K562 (cell line): ENCODE data around the gene FOXR1. TPM values are rescaled to one million over a fixed set of nuclear protein-coding genes. Genes with fewer than 3 reads are reported as not detected.
A peak's percentile ranks its signal among the peaks of the same experiment; 100 is the strongest.

Experiments used
- ATF7 ChIP-seq: fragments of 450-650 bp; IDR thresholded peaks from 2 replicates; pipeline ENCODE4 v1.7.1; 2014; ENCODE audit warnings: mild to moderate bottlenecking, moderate library complexity
- FIP1L1 ChIP-seq: fragments of 200-400 bp; formaldehyde crosslinking; IDR thresholded peaks from 2 replicates; pipeline ENCODE4 v1.6.1; 2018; ENCODE audit warnings: mild to moderate bottlenecking, low read depth, low read length; ENCODE audit not compliant: poor library complexity, severe bottlenecking
- FOXA3 ChIP-seq, 2 experiments: fragments of 450-650 bp in 1 of 2; sonication (generic) in 1 of 2; formaldehyde crosslinking; IDR thresholded peaks in 1 of 2; conservative IDR thresholded peaks in 1 of 2; 2 replicates each; pipeline versions ENCODE4 v1.4.0 to v1.8.0; 2020 to 2022; ENCODE audit warnings: mild to moderate bottlenecking in 2 of 2, missing genetic modification reagents in 1 of 2
- HDGF ChIP-seq: fragments of 450-650 bp; IDR thresholded peaks from 2 replicates; pipeline ENCODE4 v1.6.1; 2016
- HNRNPLL ChIP-seq: fragments of 200-400 bp; formaldehyde crosslinking; IDR thresholded peaks from 2 replicates; pipeline ENCODE4 v1.6.1; 2017; ENCODE audit warnings: low read length, low read depth, mild to moderate bottlenecking; ENCODE audit not compliant: poor library complexity, severe bottlenecking
- NFIC ChIP-seq: fragments of 450-650 bp; IDR thresholded peaks from 2 replicates; pipeline ENCODE4 v1.6.1; 2017; ENCODE audit warnings: mild to moderate bottlenecking, inconsistent platforms
- NR3C1 ChIP-seq: sonication (generic); formaldehyde crosslinking; IDR thresholded peaks from 2 replicates; pipeline ENCODE4 v1.8.1; 2022; ENCODE audit warnings: missing genetic modification reagents
- NRF1 ChIP-seq, 2 experiments: fragments of 450-650 bp; IDR thresholded peaks in 1 of 2; conservative IDR thresholded peaks in 1 of 2; 2 replicates each; pipeline ENCODE4 v1.6.1; 2014; ENCODE audit warnings: mild to moderate bottlenecking in 2 of 2
- PRPF4 ChIP-seq: fragments of 200-400 bp; formaldehyde crosslinking; IDR thresholded peaks from one replicate; pipeline ENCODE4 v1.6.1; 2017; ENCODE audit warnings: low read length, low read depth, mild to moderate bottlenecking; ENCODE audit not compliant: insufficient read depth, poor library complexity, severe bottlenecking
- SETDB1 ChIP-seq: IDR thresholded peaks from one replicate; pipeline ENCODE4 v1.6.1; 2012; ENCODE audit warnings: low read length, control low read depth, inconsistent platforms
- STAT5A ChIP-seq: IDR thresholded peaks from 2 replicates; pipeline ENCODE4 v1.6.1; 2012; ENCODE audit warnings: low read length, inconsistent platforms, borderline replicate concordance
- TAF7 ChIP-seq: fragments of 450-650 bp; IDR thresholded peaks from 2 replicates; pipeline ENCODE4 v1.6.1; 2016; ENCODE audit warnings: missing genetic modification characterization, missing compliant biosample characterization
- TEAD4 ChIP-seq, 2 experiments: sonication (generic) in 1 of 2; formaldehyde crosslinking in 1 of 2; IDR thresholded peaks; 2 replicates each; pipeline versions ENCODE4 v1.6.1 to v1.8.0; 2012 to 2022; ENCODE audit warnings: borderline replicate concordance in 1 of 2, inconsistent platforms in 1 of 2, low read length in 1 of 2, mild to moderate bottlenecking in 1 of 2, missing genetic modification reagents in 1 of 2
- TOE1 ChIP-seq, 2 experiments: fragments of 450-650 bp in 1 of 2; sonication (generic) in 1 of 2; formaldehyde crosslinking in 1 of 2; IDR thresholded peaks; 2 replicates each; pipeline versions ENCODE4 v1.7.1 to v1.8.0; 2016 to 2022; ENCODE audit warnings: borderline replicate concordance in 2 of 2, mild to moderate bottlenecking in 2 of 2, antibody characterized with exemption in 1 of 2, inconsistent platforms in 1 of 2, low read depth in 1 of 2, missing genetic modification reagents in 1 of 2, moderate library complexity in 1 of 2
- ZNF133 ChIP-seq: fragments of 250-450 bp; sonication (Bioruptor Pico); IDR thresholded peaks from 2 replicates; pipeline ENCODE4 v1.4.0; 2020; ENCODE audit warnings: mild to moderate bottlenecking
- ZNF644 ChIP-seq: fragments of 200-800 bp; sonication (Bioruptor generic); IDR thresholded peaks from 2 replicates; pipeline ENCODE4 v1.6.1; 2016; ENCODE audit warnings: low read depth, missing genetic modification characterization, missing compliant biosample characterization
- ZNF668 ChIP-seq: fragments of 250-450 bp; sonication (Bioruptor Pico); IDR thresholded peaks from 2 replicates; pipeline ENCODE4 v1.8.0; 2022; ENCODE audit warnings: mild to moderate bottlenecking, inconsistent platforms
- polyA plus RNA-seq, 8 experiments: library from polyadenylated mRNA; depleted of rRNA in 4 of 8; stranded (reverse) in 5 of 8; unstranded in 3 of 8; fragments of >200 nt; fragmentation: Nextera tagmentation in 2 of 8; fragmentation: Illumina TruSeq in 1 of 8; extraction: Ambion mirVana in 2 of 8; extraction: Trizol in 1 of 8; gene quantifications; 2 replicates each; pipeline versions ENCODE4 v1.2.1 to v1.2.3, GENCODE V29; 2011 to 2014; ENCODE audit warnings: inconsistent platforms in 1 of 8, missing spikeins in 1 of 8
- total RNA-seq, 7 experiments: library from RNA; depleted of rRNA in 6 of 7; stranded (reverse); fragments of >200 nt in 6 of 7; fragmentation: Illumina TruSeq in 2 of 7; extraction: Trizol in 2 of 7; gene quantifications; 2 replicates each; pipeline versions ENCODE4 v1.2.1 to v1.2.3, GENCODE V29; 2011 to 2021; ENCODE audit warnings: low replicate concordance in 1 of 7
- TF ChIP-seq, protein P1 (sequence below): fragments of 450-650 bp; IDR thresholded peaks from 2 replicates; pipeline ENCODE4 v1.6.1; 2017; ENCODE audit warnings: mild to moderate bottlenecking, moderate library complexity
- TF ChIP-seq, protein P2 (sequence below): sonication (generic); formaldehyde crosslinking; IDR thresholded peaks from 2 replicates; pipeline ENCODE4 v1.8.1; 2023; ENCODE audit warnings: mild to moderate bottlenecking, missing genetic modification reagents
- TF ChIP-seq, protein P3 (sequence below): fragments of 250-450 bp; sonication (Bioruptor Pico); IDR thresholded peaks from 2 replicates; pipeline ENCODE4 v1.4.0; 2020
- TF ChIP-seq, protein P4 (sequence below): fragments of 450-650 bp; formaldehyde crosslinking; IDR thresholded peaks from 2 replicates; pipeline ENCODE4 v1.4.0; 2022; ENCODE audit warnings: missing genetic modification characterization

FOXR1 gene
- total and polyA plus RNA-seq, 9 of the 15 experiments (the other 6 are each of a cell fraction or from before 2014, with no cell fraction given) = not detected

DNA sequence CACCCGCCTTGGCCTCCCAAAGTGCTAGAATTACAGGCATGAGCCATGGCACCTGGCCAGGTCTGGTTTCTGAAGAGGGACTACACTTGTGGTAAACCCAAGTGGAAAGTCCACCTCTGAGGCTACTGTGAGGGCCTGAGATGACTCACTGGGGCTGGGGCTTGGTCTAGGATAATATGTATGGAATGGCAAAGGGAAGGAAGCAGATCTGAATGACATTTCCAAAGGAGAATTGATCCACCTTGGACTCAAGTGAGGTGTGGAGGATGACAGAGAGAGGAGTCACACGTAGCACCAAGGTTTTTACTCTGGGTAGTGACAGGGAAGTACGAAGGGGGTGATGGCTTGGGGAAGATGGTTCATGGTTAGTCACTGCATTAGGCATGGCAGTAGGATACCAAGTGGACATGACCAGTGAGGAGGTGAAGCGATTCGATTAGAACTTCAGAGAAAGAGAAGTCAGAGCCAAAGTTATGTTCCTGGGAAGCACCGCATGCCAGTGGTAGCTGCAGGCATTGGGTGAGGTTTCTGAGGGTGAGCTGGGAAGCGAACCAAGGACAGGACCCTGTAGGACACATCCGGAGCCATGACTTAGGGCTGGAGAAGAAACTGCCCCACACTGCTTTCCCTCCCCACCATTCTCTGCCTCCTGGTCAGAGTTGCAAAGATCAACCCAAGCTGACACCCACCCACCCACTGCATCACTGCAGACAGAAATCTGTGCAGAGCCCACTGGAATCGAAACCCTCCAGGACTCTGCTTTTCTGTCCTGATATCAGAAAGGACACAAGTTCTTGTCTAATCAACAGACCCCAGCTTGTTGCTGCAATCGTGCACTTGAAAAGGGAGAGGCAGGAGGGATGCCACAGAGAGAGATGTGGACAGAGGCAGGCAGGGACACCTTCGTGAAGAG lies 32.8 kb upstream of the FOXR1 start (continued):
- TF ChIP-seq TEAD4 (IDR thresholded peaks at IDR 0.05; ENCODE audit: low read length) (peak; percentile 23; the same call in 1 of the 2 replicates), TEAD4 (CRISPR knock-in tag; IDR thresholded peaks at IDR 0.05; ENCODE audit: borderline replicate concordance) (no peak), ZNF668 (CRISPR knock-in tag) (no peak), PRPF4 (no peak), HNRNPLL (no peak), NFIC (peak; percentile 57), TOE1 (IDR thresholded peaks at IDR 0.05; ENCODE audit: borderline replicate concordance) (no peak), TOE1 (CRISPR knock-in tag; IDR thresholded peaks at IDR 0.05; ENCODE audit: borderline replicate concordance, low read depth) (no peak), FOXA3 (CRISPR knock-in tag; conservative IDR thresholded peaks at IDR 0.05 in 1 of 2, IDR thresholded peaks at IDR 0.05 in 1 of 2) (no peak), STAT5A (no peak), TAF7 (tag) (no peak), ATF7 (no peak), FIP1L1 (no peak), ZNF644 (no peak), SETDB1 (no peak), HDGF (no peak), NRF1 (conservative IDR thresholded peaks at IDR 0.05 in 1 of 2, IDR thresholded peaks at IDR 0.05 in 1 of 2) (no peak), NR3C1 (CRISPR knock-in tag) (no peak), ZNF133 (CRISPR knock-in tag) (no peak)
- TF ChIP-seq, protein P1, sequence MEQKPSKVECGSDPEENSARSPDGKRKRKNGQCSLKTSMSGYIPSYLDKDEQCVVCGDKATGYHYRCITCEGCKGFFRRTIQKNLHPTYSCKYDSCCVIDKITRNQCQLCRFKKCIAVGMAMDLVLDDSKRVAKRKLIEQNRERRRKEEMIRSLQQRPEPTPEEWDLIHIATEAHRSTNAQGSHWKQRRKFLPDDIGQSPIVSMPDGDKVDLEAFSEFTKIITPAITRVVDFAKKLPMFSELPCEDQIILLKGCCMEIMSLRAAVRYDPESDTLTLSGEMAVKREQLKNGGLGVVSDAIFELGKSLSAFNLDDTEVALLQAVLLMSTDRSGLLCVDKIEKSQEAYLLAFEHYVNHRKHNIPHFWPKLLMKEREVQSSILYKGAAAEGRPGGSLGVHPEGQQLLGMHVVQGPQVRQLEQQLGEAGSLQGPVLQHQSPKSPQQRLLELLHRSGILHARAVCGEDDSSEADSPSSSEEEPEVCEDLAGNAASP = no peak
- TF ChIP-seq, protein P2, sequence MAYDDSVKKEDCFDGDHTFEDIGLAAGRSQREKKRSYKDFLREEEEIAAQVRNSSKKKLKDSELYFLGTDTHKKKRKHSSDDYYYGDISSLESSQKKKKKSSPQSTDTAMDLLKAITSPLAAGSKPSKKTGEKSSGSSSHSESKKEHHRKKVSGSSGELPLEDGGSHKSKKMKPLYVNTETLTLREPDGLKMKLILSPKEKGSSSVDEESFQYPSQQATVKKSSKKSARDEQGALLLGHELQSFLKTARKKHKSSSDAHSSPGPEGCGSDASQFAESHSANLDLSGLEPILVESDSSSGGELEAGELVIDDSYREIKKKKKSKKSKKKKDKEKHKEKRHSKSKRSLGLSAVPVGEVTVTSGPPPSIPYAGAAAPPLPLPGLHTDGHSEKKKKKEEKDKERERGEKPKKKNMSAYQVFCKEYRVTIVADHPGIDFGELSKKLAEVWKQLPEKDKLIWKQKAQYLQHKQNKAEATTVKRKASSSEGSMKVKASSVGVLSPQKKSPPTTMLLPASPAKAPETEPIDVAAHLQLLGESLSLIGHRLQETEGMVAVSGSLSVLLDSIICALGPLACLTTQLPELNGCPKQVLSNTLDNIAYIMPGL (CRISPR knock-in tag) = no peak
- TF ChIP-seq, protein P3, sequence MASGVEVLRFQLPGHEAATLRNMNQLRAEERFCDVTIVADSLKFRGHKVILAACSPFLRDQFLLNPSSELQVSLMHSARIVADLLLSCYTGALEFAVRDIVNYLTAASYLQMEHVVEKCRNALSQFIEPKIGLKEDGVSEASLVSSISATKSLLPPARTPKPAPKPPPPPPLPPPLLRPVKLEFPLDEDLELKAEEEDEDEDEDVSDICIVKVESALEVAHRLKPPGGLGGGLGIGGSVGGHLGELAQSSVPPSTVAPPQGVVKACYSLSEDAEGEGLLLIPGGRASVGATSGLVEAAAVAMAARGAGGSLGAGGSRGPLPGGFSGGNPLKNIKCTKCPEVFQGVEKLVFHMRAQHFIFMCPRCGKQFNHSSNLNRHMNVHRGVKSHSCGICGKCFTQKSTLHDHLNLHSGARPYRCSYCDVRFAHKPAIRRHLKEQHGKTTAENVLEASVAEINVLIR = no peak
- TF ChIP-seq, protein P4, sequence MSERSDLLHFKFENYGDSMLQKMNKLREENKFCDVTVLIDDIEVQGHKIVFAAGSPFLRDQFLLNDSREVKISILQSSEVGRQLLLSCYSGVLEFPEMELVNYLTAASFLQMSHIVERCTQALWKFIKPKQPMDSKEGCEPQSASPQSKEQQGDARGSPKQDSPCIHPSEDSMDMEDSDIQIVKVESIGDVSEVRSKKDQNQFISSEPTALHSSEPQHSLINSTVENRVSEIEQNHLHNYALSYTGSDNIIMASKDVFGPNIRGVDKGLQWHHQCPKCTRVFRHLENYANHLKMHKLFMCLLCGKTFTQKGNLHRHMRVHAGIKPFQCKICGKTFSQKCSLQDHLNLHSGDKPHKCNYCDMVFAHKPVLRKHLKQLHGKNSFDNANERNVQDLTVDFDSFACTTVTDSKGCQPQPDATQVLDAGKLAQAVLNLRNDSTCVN (CRISPR knock-in tag) = no peak
